Prostate gland (tissue), 2 donors: ENCODE measurements around the gene LHFPL3.

Source experiments
- POLR2AphosphoS5 ChIP-seq: sonication (generic); formaldehyde crosslinking; IDR thresholded peaks from one replicate; pipeline ENCODE4 v1.6.1; 2017; ENCODE audit warnings: antibody characterized with exemption
- TF ChIP-seq, protein P1 (sequence below), 4 experiments: fragments of 200-600 bp in 2 of 4; fragments of 450-650 bp in 2 of 4; sonication (generic) in 2 of 4; IDR thresholded peaks; 1 replicate in 3 of 4; 2 replicates in 1 of 4; pipeline ENCODE4 v1.5.1; 2016 to 2019; ENCODE audit warnings: antibody characterized with exemption in 4 of 4, mild to moderate bottlenecking in 2 of 4, moderate library complexity in 2 of 4

- TF ChIP-seq, protein P1, sequence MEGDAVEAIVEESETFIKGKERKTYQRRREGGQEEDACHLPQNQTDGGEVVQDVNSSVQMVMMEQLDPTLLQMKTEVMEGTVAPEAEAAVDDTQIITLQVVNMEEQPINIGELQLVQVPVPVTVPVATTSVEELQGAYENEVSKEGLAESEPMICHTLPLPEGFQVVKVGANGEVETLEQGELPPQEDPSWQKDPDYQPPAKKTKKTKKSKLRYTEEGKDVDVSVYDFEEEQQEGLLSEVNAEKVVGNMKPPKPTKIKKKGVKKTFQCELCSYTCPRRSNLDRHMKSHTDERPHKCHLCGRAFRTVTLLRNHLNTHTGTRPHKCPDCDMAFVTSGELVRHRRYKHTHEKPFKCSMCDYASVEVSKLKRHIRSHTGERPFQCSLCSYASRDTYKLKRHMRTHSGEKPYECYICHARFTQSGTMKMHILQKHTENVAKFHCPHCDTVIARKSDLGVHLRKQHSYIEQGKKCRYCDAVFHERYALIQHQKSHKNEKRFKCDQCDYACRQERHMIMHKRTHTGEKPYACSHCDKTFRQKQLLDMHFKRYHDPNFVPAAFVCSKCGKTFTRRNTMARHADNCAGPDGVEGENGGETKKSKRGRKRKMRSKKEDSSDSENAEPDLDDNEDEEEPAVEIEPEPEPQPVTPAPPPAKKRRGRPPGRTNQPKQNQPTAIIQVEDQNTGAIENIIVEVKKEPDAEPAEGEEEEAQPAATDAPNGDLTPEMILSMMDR (IDR thresholded peaks at IDR 0.05): no peak
- TF ChIP-seq POLR2AphosphoS5: no peak
Observed at GRCh38 chr7:104371980-104372357, 43.6 kb downstream of the LHFPL3 start.
